Thoracic aorta (tissue), 2 donors: Measurements from ENCODE around the gene CARD8. TPM values are rescaled to one million over a fixed set of nuclear protein-coding genes. Genes with fewer than 3 reads are reported as not detected.

Source experiments
- ATAC-seq: fragments of 150-250 bp; one replicate; pipeline ENCODE4 v1.8.0; 2017; ENCODE audit warnings: low read depth; ENCODE audit not compliant: insufficient number of reproducible peaks, low FRiP score
- DNase-seq: peaks from one replicate; pipeline ENCODE4 v3.0.0-alpha.2; 2020; ENCODE audit warnings: low spot score
- H3K27ac ChIP-seq, 2 donors: fragments of 200-600 bp; sonication (generic); 1 replicate in 1 of 2; 2 replicates in 1 of 2; pipeline ENCODE4 v1.5.1; 2016; ENCODE audit warnings: mild to moderate bottlenecking in 2 of 2, moderate library complexity in 2 of 2
- H3K27me3 ChIP-seq: fragments of 200-600 bp; sonication (generic); replicated peaks from 2 replicates; pipeline ENCODE4 v1.6.0; 2016; ENCODE audit warnings: mild to moderate bottlenecking; ENCODE audit not compliant: insufficient read depth
- H3K36me3 ChIP-seq: fragments of 200-600 bp; sonication (generic); one replicate; pipeline ENCODE4 v1.5.1; 2016
- H3K4me1 ChIP-seq, 2 donors: fragments of 200-600 bp; sonication (generic); 1 replicate in 1 of 2; 2 replicates in 1 of 2; pipeline versions ENCODE4 v1.5.1 to v1.6.0; 2016; ENCODE audit warnings: low read depth in 2 of 2, mild to moderate bottlenecking in 1 of 2; ENCODE audit not compliant: control insufficient read depth in 1 of 2
- H3K4me3 ChIP-seq: fragments of 200-600 bp; sonication (generic); 2 replicates; pipeline ENCODE4 v1.5.1; 2016; ENCODE audit warnings: mild to moderate bottlenecking
- H3K9me3 ChIP-seq: fragments of 200-600 bp; sonication (generic); 2 replicates; pipeline ENCODE4 v1.5.1; 2016
- total RNA-seq, 2 donors: library from RNA; depleted of rRNA; stranded (reverse); fragments of >200 nt; gene quantifications; one replicate each; pipeline versions ENCODE4 v1.1.0 to v1.2.3, GENCODE V29; 2016
- TF ChIP-seq, protein P1 (sequence below): fragments of 200-600 bp; sonication (generic); IDR thresholded peaks from one replicate; pipeline ENCODE4 v1.5.1; 2019; ENCODE audit warnings: antibody characterized with exemption

CARD8 gene
- total RNA-seq, 2 donors from 2014 or later, result 40.8 to 50.9 TPM

- TF ChIP-seq, protein P1, sequence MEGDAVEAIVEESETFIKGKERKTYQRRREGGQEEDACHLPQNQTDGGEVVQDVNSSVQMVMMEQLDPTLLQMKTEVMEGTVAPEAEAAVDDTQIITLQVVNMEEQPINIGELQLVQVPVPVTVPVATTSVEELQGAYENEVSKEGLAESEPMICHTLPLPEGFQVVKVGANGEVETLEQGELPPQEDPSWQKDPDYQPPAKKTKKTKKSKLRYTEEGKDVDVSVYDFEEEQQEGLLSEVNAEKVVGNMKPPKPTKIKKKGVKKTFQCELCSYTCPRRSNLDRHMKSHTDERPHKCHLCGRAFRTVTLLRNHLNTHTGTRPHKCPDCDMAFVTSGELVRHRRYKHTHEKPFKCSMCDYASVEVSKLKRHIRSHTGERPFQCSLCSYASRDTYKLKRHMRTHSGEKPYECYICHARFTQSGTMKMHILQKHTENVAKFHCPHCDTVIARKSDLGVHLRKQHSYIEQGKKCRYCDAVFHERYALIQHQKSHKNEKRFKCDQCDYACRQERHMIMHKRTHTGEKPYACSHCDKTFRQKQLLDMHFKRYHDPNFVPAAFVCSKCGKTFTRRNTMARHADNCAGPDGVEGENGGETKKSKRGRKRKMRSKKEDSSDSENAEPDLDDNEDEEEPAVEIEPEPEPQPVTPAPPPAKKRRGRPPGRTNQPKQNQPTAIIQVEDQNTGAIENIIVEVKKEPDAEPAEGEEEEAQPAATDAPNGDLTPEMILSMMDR, result no peak
- ATAC-seq (peak; percentile 64), DNase-seq (peak; percentile 67)
- Histone ChIP-seq H3K4me1 (peaks cover 8 to 12% of the 10 kb centered on the region in 2 donors), H3K27me3 (no peaks in the 10 kb centered on the region), H3K4me3 (peak overlapping the region; percentile 83), H3K9me3 (no peaks in the 10 kb centered on the region), H3K36me3 (no peaks in the 10 kb centered on the region), H3K27ac (peak overlapping the region; percentile 13 to 53)
Observed at GRCh38 chr19:48203794-48204628, 51.7 kb downstream of the CARD8 start.

GRCh38 chr19:48203222-48203793 lies 52.4 kb downstream of the CARD8 start:
- H3K36me3 ChIP-seq, result no peaks in the 10 kb centered on the region
- DNase-seq, result no peak
- H3K27me3 ChIP-seq, result no peaks in the 10 kb centered on the region
- TF ChIP-seq, protein P1, result no peak
- ATAC-seq, result peak; percentile 32
- peak overlapping the region; percentile 83 for H3K4me3 ChIP-seq
- peaks cover 8 to 12% of the 10 kb centered on the region in 2 donors for H3K4me1 ChIP-seq
- no peaks in the 10 kb centered on the region for H3K9me3 ChIP-seq
- peak overlapping the region in 1 of 2 donors; percentile 53 for H3K27ac ChIP-seq

DNA sequence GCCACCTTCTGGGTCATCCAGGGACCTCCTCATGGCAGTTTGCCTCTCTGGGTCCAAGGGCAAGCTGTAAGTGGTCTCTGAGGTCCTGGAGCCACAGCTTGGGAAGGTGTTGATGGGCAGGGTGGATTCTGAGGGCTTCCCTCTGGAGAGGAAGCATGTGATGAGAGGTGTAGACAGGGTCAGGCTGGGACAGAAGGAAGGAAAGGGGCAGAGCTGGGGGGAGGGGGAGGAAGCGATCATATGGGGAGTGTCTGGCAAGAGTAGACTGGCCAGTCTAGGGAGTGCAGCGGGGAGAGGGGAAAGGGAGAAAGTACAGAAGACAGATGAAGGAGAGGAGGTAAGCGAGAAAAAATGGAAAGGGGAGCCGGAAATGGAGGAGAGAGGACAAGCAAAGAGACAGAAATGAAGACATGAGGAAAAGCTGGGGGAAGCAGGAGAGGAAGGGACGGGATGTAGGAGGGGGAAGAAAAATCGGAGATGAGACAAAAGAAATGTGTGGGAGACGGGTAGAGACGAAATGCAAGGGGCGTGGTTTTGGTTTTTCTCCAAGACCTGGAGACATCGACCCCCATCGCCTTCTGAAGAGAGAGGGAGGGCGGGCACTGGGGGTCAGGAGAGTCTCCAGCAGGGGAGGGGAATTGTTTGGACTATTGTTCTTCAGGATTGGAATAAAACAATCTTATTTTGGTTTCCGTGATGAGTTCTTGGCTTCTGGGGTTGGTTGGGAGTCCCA lies 58.6 kb downstream of the CARD8 start:
- H3K9me3 ChIP-seq, result no peaks in the 10 kb centered on the region
- H3K4me3 ChIP-seq, result no peak overlapping the region
- TF ChIP-seq, protein P1, result no peak
- no peaks in the 10 kb centered on the region for H3K4me1 ChIP-seq
- ATAC-seq (no peak), DNase-seq (no peak)
- no peak overlapping the region for H3K27ac ChIP-seq
- no peaks in the 10 kb centered on the region for H3K36me3 ChIP-seq
- no peaks in the 10 kb centered on the region for H3K27me3 ChIP-seq

GRCh38 chr19:48196321-48196763 lies 59.4 kb downstream of the CARD8 start:
- ATAC-seq (no peak), DNase-seq (no peak)
- TF ChIP-seq, protein P1, result no peak
- Histone ChIP-seq H3K9me3 (no peaks in the 10 kb centered on the region), H3K4me1 (no peaks in the 10 kb centered on the region), H3K36me3 (no peaks in the 10 kb centered on the region), H3K4me3 (no peak overlapping the region), H3K27ac (no peak overlapping the region), H3K27me3 (no peaks in the 10 kb centered on the region)
